ENCODE data around the gene HIBCH. TPM values are rescaled to one million over a fixed set of nuclear protein-coding genes. Genes with fewer than 3 reads are reported as not detected.
"Not testable (repeated sequence)": the region's sequence is repeated elsewhere in the genome, so short reads cannot be mapped to it uniquely, and the experiment has no call there.

The HIBCH gene
- total RNA-seq, 1 donor from 2014 or later = 38.8 TPM

DNA sequence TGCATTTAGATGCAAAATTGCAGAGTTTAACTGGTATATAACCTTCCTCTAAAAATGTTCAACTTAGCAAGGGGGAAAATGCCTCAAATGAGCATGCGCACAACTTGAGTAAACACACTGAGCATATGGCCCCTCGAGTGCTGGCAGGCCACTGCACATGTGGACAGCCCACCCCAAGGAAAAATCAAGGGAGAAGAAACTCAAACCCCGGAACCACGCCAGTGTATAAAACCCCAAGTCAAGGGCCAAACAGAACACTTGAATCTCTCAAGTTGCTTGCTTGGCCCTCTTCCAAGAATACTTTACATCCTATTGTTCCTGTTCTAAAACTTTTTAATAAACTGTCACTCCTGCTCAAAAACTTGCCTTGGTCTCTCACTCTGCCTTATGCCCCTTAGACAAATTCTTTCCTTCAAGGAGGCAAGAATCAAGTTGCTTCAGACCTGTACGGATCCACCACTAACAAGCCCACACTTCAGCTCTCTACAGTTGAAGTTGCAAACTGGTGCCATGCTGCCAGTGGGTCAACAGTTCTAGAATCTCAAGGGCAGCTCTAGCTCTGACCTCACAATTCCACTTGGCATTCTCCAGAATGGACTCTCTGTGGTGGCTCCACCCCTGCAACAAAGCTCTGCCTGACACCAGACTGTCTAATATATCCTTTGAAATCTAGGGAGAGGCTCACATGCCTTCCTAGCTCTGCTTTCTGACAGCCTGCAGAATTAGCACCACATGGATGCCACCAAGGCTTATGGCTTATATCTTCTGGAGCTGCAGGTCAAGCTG, 38.9 kb downstream of the HIBCH start:
- Mint-ChIP-seq H3K4me1 (no peaks in the 10 kb centered on the region), H3K4me3 (no peak overlapping the region), H3K9me3 (no peaks in the 10 kb centered on the region), H3K27me3 (ENCODE audit: insufficient read depth, low read depth) (no peaks in the 10 kb centered on the region), H3K36me3 (peaks cover 34% of the 10 kb centered on the region), H3K27ac (peak overlapping the region; percentile 90)
- Histone ChIP-seq H3K36me3 (no peaks in the 10 kb centered on the region), H3K9me3 (ENCODE audit: low read depth) (no peaks in the 10 kb centered on the region), H3F3A (ENCODE audit: low read depth) (no peaks in the 10 kb centered on the region), H2AFZ (replicated peaks) (no peak overlapping the region), H3K4me2 (no peak overlapping the region), H3K79me2 (ENCODE audit: low read depth) (no peaks in the 10 kb centered on the region), H3K9ac (no peak overlapping the region), H3K27me3 (no peaks in the 10 kb centered on the region), H3K4me1 (no peaks in the 10 kb centered on the region), H3K27ac (no peak overlapping the region), H4K20me1 (ENCODE audit: low read depth) (no peaks in the 10 kb centered on the region), H3K4me3 (no peak overlapping the region)
- TF ChIP-seq EZH2 (IDR thresholded peaks at IDR 0.05) = no peak
- TF ChIP-seq EZH2phosphoT487 (IDR thresholded peaks at IDR 0.05) = no peak
- TF ChIP-seq, protein P1, sequence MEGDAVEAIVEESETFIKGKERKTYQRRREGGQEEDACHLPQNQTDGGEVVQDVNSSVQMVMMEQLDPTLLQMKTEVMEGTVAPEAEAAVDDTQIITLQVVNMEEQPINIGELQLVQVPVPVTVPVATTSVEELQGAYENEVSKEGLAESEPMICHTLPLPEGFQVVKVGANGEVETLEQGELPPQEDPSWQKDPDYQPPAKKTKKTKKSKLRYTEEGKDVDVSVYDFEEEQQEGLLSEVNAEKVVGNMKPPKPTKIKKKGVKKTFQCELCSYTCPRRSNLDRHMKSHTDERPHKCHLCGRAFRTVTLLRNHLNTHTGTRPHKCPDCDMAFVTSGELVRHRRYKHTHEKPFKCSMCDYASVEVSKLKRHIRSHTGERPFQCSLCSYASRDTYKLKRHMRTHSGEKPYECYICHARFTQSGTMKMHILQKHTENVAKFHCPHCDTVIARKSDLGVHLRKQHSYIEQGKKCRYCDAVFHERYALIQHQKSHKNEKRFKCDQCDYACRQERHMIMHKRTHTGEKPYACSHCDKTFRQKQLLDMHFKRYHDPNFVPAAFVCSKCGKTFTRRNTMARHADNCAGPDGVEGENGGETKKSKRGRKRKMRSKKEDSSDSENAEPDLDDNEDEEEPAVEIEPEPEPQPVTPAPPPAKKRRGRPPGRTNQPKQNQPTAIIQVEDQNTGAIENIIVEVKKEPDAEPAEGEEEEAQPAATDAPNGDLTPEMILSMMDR (IDR thresholded peaks at IDR 0.05) = no peak
- no peak for DNase-seq (ENCODE audit: low spot score)

- not testable (repeated sequence) for H3K9ac ChIP-seq; H3K27ac ChIP-seq; H3K4me1 Mint-ChIP-seq; DNase-seq (ENCODE audit: low spot score); H4K20me1 ChIP-seq (ENCODE audit: low read depth); H3K27me3 ChIP-seq; H3K36me3 ChIP-seq; H3K4me1 ChIP-seq; H3K27me3 Mint-ChIP-seq (ENCODE audit: insufficient read depth, low read depth); H3K79me2 ChIP-seq (ENCODE audit: low read depth); H3K27ac Mint-ChIP-seq; H3K4me3 ChIP-seq; H3F3A ChIP-seq (ENCODE audit: low read depth); H3K4me2 ChIP-seq; H3K9me3 Mint-ChIP-seq; H3K9me3 ChIP-seq (ENCODE audit: low read depth); H3K4me3 Mint-ChIP-seq; H2AFZ ChIP-seq (replicated peaks)
- peaks cover 36% of the 10 kb centered on the region for H3K36me3 Mint-ChIP-seq
Observed at GRCh38 chr2:190279256-190280134, 40.1 kb downstream of the HIBCH start.

GRCh38 chr2:190277234-190278112, 42.2 kb downstream of the HIBCH start:
- DNase-seq (ENCODE audit: low spot score) = peak; percentile 61
- Histone ChIP-seq H3K4me1 (no peaks in the 10 kb centered on the region), H3K4me2 (no peak overlapping the region), H3F3A (ENCODE audit: low read depth) (no peaks in the 10 kb centered on the region), H2AFZ (replicated peaks) (no peak overlapping the region), H3K79me2 (ENCODE audit: low read depth) (no peaks in the 10 kb centered on the region), H3K36me3 (no peaks in the 10 kb centered on the region), H3K27ac (no peak overlapping the region), H3K27me3 (no peaks in the 10 kb centered on the region), H4K20me1 (ENCODE audit: low read depth) (no peaks in the 10 kb centered on the region), H3K9ac (no peak overlapping the region), H3K9me3 (ENCODE audit: low read depth) (no peaks in the 10 kb centered on the region), H3K4me3 (no peak overlapping the region)
- Mint-ChIP-seq H3K4me1 (no peaks in the 10 kb centered on the region), H3K36me3 (peaks cover 32% of the 10 kb centered on the region), H3K27me3 (ENCODE audit: insufficient read depth, low read depth) (no peaks in the 10 kb centered on the region), H3K27ac (no peak overlapping the region), H3K4me3 (no peak overlapping the region), H3K9me3 (no peaks in the 10 kb centered on the region)
- no peak for TF ChIP-seq EZH2 (IDR thresholded peaks at IDR 0.05)
- TF ChIP-seq, protein P1 (IDR thresholded peaks at IDR 0.05) = peak; percentile 71
